ENCODE measurements around the gene NIPSNAP2. TPM values are rescaled to one million over a fixed set of nuclear protein-coding genes. Genes with fewer than 3 reads are reported as not detected.
"Not testable (repeated sequence)": the region's sequence is repeated elsewhere in the genome, so short reads cannot be mapped to it uniquely, and the experiment has no call there.

NIPSNAP2 gene
- total and polyA plus RNA-seq, 8 donors, result 35.6 to 133 (median 60.2) TPM

GRCh38 chr7:55931421-55932151 is 32.8 kb upstream of the NIPSNAP2 start:
- Histone ChIP-seq H3K9me3 (peaks cover 3 to 47% (median 24%) of the 10 kb centered on the region in 4 donors), H3K27me3 (no peaks in the 10 kb centered on the region), H3K36me3 (peaks cover 0 to 44% (median 12%) of the 10 kb centered on the region in 4 donors), H3K4me3 (no peak overlapping the region), H3K4me1 (no peaks in the 10 kb centered on the region), H3K27ac (no peak overlapping the region)
- DNase-seq, result no peak
- TF ChIP-seq EP300 (IDR thresholded peaks at IDR 0.05), result no peak
- no peak for TF ChIP-seq POLR2AphosphoS5 (IDR thresholded peaks at IDR 0.05)
- TF ChIP-seq CTCF (IDR thresholded peaks at IDR 0.05), result no peak
- no peak for TF ChIP-seq POLR2A (IDR thresholded peaks at IDR 0.05)
- 65 to 87% (median 81%) methylated on average over 5 of the region's 5 CpGs for WGBS, 5 donors
- intact Hi-C loops (cut with DNase I; ENCODE audit: low total_unique reads), result no loop called here

GRCh38 chr7:55939514-55940123 is 24.8 kb upstream of the NIPSNAP2 start:
- no peak overlapping the region for H3K4me3 ChIP-seq
- no peaks in the 10 kb centered on the region for H3K27me3 ChIP-seq
- H3K36me3 ChIP-seq, result peaks cover 0 to 26% (median 10%) of the 10 kb centered on the region in 4 donors
- DNase-seq, result no peak
- intact Hi-C loops (cut with DNase I; ENCODE audit: low total_unique reads), result no loop called here
- H3K27ac ChIP-seq, result no peak overlapping the region
- H3K4me1 ChIP-seq, result no peaks in the 10 kb centered on the region
- H3K9me3 ChIP-seq, result peaks cover 34 to 95% (median 63%) of the 10 kb centered on the region in 4 donors
- WGBS, 5 donors, result 86 to 96% (median 89%) methylated on average over 7 of the region's 7 CpGs
- TF ChIP-seq POLR2A (IDR thresholded peaks at IDR 0.05) (no peak), CTCF (IDR thresholded peaks at IDR 0.05) (no peak), EP300 (IDR thresholded peaks at IDR 0.05) (no peak), POLR2AphosphoS5 (IDR thresholded peaks at IDR 0.05) (no peak)

- intact Hi-C loops (cut with DNase I; ENCODE audit: low total_unique reads), result no loop called here
- peaks cover 0 to 4% (median under 1%) of the 10 kb centered on the region in 4 donors for H3K4me1 ChIP-seq
- H3K27me3 ChIP-seq, result no peaks in the 10 kb centered on the region
- 85 to 94% (median 92%) methylated on average over 5 of the region's 5 CpGs for WGBS, 5 donors
- H3K36me3 ChIP-seq, result peaks cover 0 to 3% (median 0%) of the 10 kb centered on the region in 4 donors
- TF ChIP-seq EP300 (IDR thresholded peaks at IDR 0.05) (no peak), CTCF (IDR thresholded peaks at IDR 0.05) (no peak), POLR2A (IDR thresholded peaks at IDR 0.05) (no peak), POLR2AphosphoS5 (IDR thresholded peaks at IDR 0.05) (no peak)
- peaks cover 0 to 37% (median 13%) of the 10 kb centered on the region in 4 donors for H3K9me3 ChIP-seq
- H3K4me3 ChIP-seq, result no peak overlapping the region
- DNase-seq, result no peak
- H3K27ac ChIP-seq, result no peak overlapping the region
Observed at GRCh38 chr7:55946545-55946944, 17.8 kb upstream of the NIPSNAP2 start.

GRCh38 chr7:55951637-55952351 is 12.6 kb upstream of the NIPSNAP2 start, which contains the start of gene MRPS17:
Gene MRPS17, plus strand, starts transcription at chr7:55951877. Its CDS starts 1,319 bp downstream, at chr7:55953196.
- WGBS, 5 donors, result 0 to 1% (median 1%) methylated on average over 29 to 53 of the region's 53 CpGs
- peaks cover 5 to 36% (median 35%) of the 10 kb centered on the region in 4 donors for H3K36me3 ChIP-seq

GRCh38 chr7:55952352-55952671 is 12.1 kb upstream of the NIPSNAP2 start:
- 29 to 40% (median 36%) methylated on average over 19 of the region's 19 CpGs for WGBS, 5 donors
- not testable (repeated sequence) for H3K27me3 ChIP-seq, DNase-seq, H3K9me3 ChIP-seq
- H3K36me3 ChIP-seq, result peaks cover 5 to 36% (median 35%) of the 10 kb centered on the region in 4 donors
- H3K27ac ChIP-seq, result peak overlapping the region; percentile 47 to 90 (median 88)
- H3K4me3 ChIP-seq, result peak overlapping the region; percentile 79 to 98 (median 87)
- intact Hi-C loops (cut with DNase I; ENCODE audit: low total_unique reads), result loop anchor here (10.0 kb wide), 1 partner anchor 68 kb away; the partner anchor contains the start of gene ZNF713
- H3K4me1 ChIP-seq, result peaks cover 9 to 23% (median 11%) of the 10 kb centered on the region in 4 donors

More at GRCh38 chr7:55951637-55952351, 12.6 kb upstream of the NIPSNAP2 start, which contains the start of gene MRPS17:
- no peaks in the 10 kb centered on the region for H3K9me3 ChIP-seq
- intact Hi-C loops (cut with DNase I; ENCODE audit: low total_unique reads), result loop anchor here (10.0 kb wide), 1 partner anchor 67 kb away; the partner anchor contains the start of gene ZNF713
- H3K27me3 ChIP-seq, result no peaks in the 10 kb centered on the region
- peak within 1 kb of the TSS; percentile 47 to 90 (median 88) for H3K27ac ChIP-seq
- peak; percentile 95 to 98 for DNase-seq
- peak; percentile 92 to 99 (median 94) for TF ChIP-seq POLR2AphosphoS5 (IDR thresholded peaks at IDR 0.05)
- no peak for TF ChIP-seq CTCF (IDR thresholded peaks at IDR 0.05)
- peak in 2 of 4 donors; percentile 39 to 51 for TF ChIP-seq POLR2A (IDR thresholded peaks at IDR 0.05)
- TF ChIP-seq EP300 (IDR thresholded peaks at IDR 0.05), result no peak
- H3K4me3 ChIP-seq, result peak within 1 kb of the TSS; percentile 79 to 98 (median 87)
- H3K4me1 ChIP-seq, result peaks cover 9 to 23% (median 11%) of the 10 kb centered on the region in 4 donors

Data from stomach (tissue), 9 donors.